ENCODE data around the gene FLCN.

GRCh38 chr17:17231621-17232302 lies 5.2 kb downstream of the FLCN start:
- TF ChIP-seq CTCF (IDR thresholded peaks at IDR 0.05) (no peak), POLR2AphosphoS5 (IDR thresholded peaks at IDR 0.05) (no peak), POLR2A (IDR thresholded peaks at IDR 0.05) (no peak)

All from prostate gland (tissue), 2 donors.